Fibroblast of upper back skin (primary cell): ENCODE results near the gene KCNG4.
"Not testable (repeated sequence)": the region's sequence is repeated elsewhere in the genome, so short reads cannot be mapped to it uniquely, and the experiment has no call there.

Experiments used
- DNase-seq: peaks from one replicate; pipeline ENCODE4 v3.0.0-alpha.2; 2013

Gene KCNG4

GRCh38 chr16:84234321-84235241, 5.2 kb downstream of the KCNG4 start:
- no peak for DNase-seq

DNA sequence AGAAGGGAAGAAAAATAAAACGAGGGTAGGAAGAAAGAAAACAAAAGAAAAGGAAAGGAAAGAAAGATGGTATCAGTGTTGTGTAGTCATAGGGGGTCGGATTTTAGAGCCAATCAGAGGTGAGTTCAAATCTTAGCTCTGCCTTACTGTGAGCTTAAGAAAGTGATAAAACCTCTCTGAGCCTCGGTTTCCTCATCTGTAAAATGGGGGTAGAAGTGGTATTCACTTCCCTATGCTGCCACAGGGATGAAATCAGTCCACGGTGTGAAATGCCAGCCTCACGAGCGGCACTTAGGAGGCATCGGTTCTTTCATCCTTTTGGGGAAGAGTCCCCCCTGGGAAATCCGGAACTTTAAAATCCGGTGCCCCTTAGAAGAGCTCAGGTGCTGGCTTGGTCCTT, 6.1 kb downstream of the KCNG4 start:
- no peak for DNase-seq

DNA sequence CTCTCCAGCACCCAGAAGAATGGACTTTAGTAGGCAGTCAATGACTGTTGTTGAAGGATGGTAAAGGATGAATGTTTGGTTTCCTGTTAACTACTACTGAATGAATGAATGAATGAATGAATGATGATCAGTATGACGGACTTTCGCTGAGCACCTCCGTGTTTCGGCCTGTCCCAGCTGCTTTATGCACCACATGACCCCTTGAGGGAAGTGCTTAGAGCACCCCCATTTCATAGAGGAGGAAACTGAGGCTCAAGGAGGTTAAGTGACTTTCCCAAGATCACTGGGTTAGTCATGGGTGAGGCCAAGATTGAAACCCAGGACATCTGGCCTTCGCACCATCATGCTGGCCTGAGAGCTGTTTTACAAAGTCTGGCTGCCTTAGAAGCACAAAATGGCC, 6.8 kb downstream of the KCNG4 start:
- no peak for DNase-seq

DNA sequence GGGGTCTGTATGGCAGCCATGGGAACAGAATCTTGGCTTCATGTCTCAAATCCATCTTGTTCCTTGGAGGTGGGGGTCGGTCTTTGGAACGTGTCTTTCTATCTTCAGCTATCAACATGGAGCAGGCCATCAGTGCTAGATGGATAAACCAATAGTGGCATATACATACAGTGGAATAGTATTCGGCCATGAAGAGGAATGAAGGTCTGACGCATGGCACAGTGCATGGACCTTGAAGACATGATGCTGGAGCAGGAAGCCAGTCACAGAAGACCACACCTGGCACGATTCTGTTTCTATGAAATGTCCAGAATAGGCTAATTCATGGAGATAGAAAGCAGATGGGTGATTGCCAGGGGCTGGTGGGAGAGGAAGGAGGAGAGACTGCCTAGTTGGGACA, 7.8 kb downstream of the KCNG4 start:
- DNase-seq: no peak

DNA sequence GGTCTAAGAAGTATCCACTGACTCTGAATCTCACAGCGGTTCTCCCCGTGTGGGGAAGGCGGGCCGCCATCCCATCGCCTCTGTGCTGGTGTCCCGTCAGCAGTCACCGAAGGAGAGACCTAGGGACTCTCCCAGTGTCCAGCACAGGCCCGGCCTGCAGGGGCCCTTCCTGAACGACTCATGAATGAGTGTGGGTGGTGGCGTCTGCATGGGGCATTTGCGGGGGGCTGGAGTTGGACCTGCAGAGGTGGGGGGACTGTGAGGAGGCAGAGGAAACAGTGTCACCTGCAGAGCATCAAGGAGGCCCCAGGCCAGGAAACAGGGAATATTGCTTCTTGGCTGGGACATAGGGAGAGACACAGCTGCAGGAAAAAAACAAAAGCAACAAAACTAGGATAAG, 10.3 kb downstream of the KCNG4 start:
- DNase-seq: no peak

- DNase-seq: peak; percentile 82
Observed at GRCh38 chr16:84228256-84228838, 11.5 kb downstream of the KCNG4 start.

DNA sequence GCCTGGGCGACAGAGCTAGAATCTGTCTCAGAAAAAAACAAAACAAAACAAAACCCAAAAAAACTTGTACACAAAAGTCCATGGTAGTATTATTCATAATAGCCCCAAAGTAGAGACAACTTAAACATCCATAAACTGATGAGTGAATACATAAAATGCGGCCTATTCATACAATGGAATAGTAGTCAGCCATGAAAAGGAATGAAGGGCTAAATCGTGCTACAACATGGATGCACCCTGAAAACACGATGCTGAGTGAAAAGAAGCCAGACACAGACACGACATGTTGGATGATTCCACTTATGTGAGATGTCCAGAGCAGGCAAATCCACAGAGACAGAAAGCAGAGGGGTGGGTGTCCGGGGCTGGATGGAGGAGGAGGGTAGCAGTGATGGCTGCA, 12.3 kb downstream of the KCNG4 start:
- no peak for DNase-seq

DNA sequence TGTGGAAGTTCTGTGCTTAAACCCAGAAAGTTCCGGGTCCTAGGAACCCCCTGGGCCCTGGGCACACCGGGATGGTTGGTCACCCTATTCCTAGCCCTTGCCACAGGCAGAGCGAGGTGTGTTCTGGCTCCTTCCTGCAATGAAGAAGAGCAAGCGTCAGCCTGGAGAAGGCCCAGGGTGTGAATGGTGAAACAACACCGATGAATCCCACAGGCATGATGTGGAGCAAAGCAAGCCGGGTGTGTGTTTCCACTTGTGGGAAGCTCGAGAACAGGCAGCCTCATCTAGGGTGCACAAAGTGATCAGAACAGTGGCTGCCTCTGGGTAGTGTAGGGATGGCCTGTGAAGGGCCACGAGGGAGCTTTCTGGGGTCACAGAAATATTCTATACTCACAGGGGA, 13.8 kb downstream of the KCNG4 start:
- DNase-seq: no peak

DNA sequence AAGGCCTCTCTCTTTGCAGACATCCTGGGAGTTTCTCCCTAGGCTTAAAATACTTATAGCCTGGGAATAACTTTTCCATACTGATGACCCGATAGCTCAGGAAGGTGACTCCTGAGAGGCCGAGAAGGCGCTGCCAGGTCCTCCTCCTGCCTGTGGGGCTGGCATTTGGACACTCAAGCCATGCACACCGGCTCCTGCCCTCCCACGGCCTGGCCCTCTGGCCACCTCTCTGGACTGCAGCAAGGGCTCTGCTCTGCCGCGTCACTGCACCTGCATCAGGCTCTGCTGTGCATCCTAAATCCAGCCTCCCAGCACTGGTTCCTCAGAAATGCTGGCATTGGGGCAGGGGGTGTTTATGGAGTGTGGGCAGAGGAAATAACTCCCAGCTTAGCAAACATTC, 14.2 kb downstream of the KCNG4 start:
- DNase-seq: no peak

DNA sequence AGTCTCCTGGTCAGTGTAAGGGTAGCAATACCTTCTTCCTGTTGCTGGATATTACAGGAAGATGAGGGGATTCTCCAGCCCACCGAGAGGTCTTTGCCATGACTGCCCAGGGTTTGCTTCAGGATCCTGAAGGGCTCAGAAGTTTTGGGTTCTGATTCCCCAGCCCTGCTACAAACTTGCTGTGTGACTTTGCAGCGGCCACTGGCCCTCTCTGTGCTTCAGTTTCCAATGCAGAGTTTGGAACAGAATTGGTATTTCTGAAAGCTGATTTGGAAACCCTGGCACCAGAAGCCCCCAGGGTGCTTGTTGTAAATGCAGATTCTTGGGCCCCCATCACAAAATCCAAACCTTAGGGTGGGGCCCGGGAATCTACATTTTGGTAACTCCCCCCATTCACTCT, 14.7 kb downstream of the KCNG4 start:
- no peak for DNase-seq

- no peak for DNase-seq
Observed at GRCh38 chr16:84224554-84224953, 15.3 kb downstream of the KCNG4 start.

DNA sequence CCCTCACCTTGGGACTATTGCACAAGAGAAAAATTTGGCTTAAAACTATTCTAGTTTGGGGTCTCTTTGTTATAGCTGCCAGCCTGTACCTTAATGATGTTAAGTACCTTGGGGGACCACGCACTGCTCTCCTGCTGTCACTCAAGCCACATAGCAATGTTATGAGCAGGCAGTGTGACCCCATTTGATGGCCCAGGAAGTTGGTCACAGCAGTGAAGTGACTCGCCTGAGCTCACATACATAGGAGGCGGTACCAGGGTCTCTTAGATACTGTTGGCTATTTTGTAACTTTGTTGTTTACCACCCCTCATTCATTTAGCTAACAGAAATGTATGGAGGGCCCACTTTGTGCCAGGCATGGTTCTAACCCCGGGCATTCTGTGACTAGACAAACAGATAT, 16.4 kb downstream of the KCNG4 start:
- DNase-seq: no peak

GRCh38 chr16:84220851-84221250, 19.0 kb downstream of the KCNG4 start:
- peak; percentile 22 for DNase-seq

- no peak for DNase-seq
Observed at GRCh38 chr16:84218956-84219355, 20.9 kb downstream of the KCNG4 start.

DNA sequence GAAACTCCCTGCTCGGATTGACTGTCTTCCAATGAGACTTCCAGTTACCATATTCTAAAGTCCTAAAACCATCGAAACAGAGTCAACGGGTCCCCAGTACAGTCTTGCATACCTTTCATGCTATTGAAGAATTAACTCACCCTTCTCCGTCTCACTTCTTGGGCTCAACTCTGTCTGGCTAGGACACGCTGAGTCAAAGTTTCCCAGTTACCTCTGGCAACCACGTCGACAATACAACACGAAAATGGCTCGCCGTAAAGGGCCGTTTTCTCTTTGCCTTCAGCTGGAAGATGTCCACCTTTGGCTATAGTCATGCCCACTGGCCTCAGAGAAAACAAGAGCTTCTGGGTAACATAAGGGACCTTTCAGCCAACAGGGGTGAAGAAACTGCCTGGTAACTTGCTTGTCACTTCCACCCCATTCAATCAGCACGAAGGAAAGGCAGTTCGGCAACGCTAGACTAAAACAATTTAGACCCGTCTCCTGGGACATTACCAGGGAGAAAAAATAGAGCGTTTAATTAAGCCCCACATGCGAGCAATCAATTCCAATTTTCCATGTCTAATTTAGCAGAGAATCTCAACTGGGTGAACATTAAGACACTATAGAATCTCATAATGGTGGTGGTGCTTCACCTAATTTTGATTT, 21.5 kb downstream of the KCNG4 start:
- DNase-seq: no peak

GRCh38 chr16:84216144-84216543, 23.7 kb downstream of the KCNG4 start:
- DNase-seq: not testable (repeated sequence)

GRCh38 chr16:84215531-84215930, 24.3 kb downstream of the KCNG4 start:
- DNase-seq: no peak

DNA sequence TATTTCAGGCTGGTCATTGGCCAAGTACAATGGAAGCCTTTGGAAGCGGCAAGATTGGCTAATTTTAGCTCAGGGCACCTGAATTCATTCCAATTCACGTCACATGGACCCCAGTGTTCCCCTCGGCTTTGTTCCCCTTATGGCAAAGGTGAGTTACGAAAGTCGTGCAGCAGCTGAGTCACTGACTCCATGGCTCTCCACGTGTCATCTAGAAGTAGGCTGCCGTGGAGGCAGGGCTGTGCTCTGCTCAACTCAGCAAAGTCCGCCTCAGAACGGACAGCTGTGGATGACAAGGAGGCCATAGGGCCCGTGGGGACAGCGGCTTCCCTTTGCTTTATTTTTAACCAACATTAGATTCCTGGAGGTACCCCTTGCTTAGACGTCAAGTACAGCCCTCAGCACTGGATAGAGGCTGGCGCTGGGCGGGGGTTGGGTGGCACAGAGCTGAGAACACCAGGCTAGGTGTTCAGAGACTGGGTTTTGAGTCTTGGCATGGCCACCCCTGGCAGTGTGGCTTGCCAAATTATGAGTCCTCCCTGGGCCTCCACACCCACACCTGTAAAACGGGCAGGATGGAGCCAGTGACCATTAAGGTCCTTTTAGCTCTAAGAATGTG, 25.3 kb downstream of the KCNG4 start:
- DNase-seq: no peak

DNA sequence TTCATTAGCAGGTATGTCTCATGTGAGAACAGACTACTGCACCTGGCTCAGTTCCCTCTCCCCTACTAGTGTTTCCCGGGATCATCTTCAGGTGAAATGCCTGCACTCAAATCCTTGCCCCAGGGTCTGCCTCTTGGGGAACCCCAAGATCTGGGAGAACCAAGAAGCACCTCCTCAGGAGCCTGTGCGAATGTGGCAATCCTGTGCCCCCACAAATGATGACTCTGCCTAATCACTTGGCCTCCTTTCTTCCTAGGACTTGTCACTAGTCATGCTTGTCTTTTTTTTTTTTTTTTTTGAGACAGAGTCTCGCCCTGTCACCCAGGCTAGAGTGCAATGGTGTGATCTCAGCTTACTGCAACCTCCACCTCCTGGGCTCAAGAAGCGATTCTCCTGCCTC, 27.2 kb downstream of the KCNG4 start:
- no peak for DNase-seq

DNA sequence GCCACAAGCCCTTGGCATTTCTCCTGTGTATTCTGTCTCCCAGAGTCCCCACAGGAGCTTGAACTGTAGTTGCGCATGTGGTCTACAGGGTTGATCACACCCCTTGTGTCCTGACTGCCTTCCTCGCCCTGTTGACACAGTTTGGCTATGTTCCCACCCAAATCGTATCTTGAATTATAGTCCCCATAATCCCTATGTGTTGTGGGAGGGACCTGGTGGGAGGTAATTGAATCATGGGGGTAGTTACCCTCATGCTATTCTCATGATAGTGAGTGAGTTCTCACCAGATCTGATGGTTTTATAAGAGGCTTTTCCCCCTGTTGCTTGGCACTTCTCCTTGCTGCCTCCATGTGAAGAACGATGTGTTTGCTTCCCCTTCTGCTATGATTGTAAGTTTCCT, 27.7 kb downstream of the KCNG4 start:
- DNase-seq: no peak

- DNase-seq: no peak
Observed at GRCh38 chr16:84209989-84210388, 29.8 kb downstream of the KCNG4 start.

- DNase-seq: no peak
Observed at GRCh38 chr16:84207879-84208278, 31.9 kb downstream of the KCNG4 start.

- no peak for DNase-seq
Observed at GRCh38 chr16:84207251-84207650, 32.6 kb downstream of the KCNG4 start.
